Right atrium auricular region (tissue), 2 donors: ENCODE measurements around the gene KL. TPM values are rescaled to one million over a fixed set of nuclear protein-coding genes. Genes with fewer than 3 reads are reported as not detected.
A peak's percentile ranks its signal among the peaks of the same experiment; 100 is the strongest.

Experiments used
- DNase-seq: peaks from one replicate; pipeline ENCODE4 v3.0.0-alpha.2; 2019; ENCODE audit warnings: low spot score
- H3K27ac ChIP-seq, 2 donors: fragments of 200-600 bp; sonication (generic); 1 replicate in 1 of 2; 2 replicates in 1 of 2; pipeline ENCODE4 v1.5.1; 2016 to 2019
- H3K27me3 ChIP-seq, 2 donors: fragments of 200-600 bp; sonication (generic); one replicate each; pipeline versions ENCODE4 v1.5.1 to v1.6.0; 2017 to 2019
- H3K36me3 ChIP-seq: fragments of 200-600 bp; sonication (generic); one replicate; pipeline ENCODE4 v1.5.1; 2016
- H3K4me1 ChIP-seq, 2 donors: fragments of 200-600 bp; sonication (generic); one replicate each; pipeline versions ENCODE4 v1.5.1 to v1.6.0; 2017 to 2019
- H3K4me3 ChIP-seq, 2 donors: fragments of 200-600 bp; sonication (generic); 1 replicate in 1 of 2; 2 replicates in 1 of 2; pipeline ENCODE4 v1.5.1; 2017 to 2019; ENCODE audit warnings: mild to moderate bottlenecking in 1 of 2, moderate library complexity in 1 of 2
- H3K9me3 ChIP-seq, 2 donors: fragments of 200-600 bp; sonication (generic); one replicate each; pipeline ENCODE4 v1.5.1; 2019
- total RNA-seq, 2 donors: library from RNA; depleted of rRNA; stranded (reverse); fragments of >200 nt; gene quantifications; one replicate each; pipeline ENCODE4 v1.1.0, GENCODE V29; 2016
- TF ChIP-seq, protein P1 (sequence below), 2 donors: fragments of 200-600 bp; sonication (generic); IDR thresholded peaks; one replicate each; pipeline ENCODE4 v1.5.1; 2019; ENCODE audit warnings: antibody characterized with exemption in 2 of 2

KL gene
- total RNA-seq, 2 donors from 2014 or later = 1.4 to 2.4 TPM

DNA sequence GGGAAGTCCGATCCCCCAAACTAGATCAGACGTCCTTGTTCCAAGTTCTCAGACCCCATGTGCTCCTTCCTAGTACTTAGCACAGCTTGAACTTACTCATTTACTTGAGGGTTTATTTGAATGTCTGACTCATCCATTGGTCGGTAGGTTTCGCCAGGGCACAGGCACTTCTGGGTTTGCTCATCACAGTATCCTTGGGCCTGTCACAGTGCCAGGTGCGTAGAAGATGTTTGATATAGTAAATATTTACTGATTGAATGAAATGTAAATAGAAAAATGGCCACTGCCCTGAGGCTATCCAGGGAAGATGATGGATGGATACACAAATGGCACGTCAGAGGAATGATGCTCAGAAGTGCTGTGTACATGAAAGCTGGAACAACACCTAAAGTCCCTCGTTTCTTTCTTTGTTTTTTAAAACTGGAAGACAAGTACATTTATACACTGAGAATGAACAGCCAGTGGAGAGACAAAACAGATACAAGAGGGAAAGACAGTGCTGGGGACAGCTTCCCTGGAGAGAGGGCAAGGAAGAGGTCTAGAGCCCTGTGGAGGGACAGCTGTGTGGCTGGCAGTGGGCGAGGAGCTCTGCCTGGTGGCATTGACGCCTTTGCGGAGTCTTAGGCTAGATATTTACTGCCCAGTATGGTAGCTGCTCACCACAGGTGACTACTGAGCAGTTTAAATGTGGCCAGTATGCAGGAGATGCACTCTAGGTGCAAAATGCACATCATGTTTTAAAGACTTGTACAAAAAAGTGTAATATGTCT lies 31.2 kb upstream of the KL start:
- TF ChIP-seq, protein P1, sequence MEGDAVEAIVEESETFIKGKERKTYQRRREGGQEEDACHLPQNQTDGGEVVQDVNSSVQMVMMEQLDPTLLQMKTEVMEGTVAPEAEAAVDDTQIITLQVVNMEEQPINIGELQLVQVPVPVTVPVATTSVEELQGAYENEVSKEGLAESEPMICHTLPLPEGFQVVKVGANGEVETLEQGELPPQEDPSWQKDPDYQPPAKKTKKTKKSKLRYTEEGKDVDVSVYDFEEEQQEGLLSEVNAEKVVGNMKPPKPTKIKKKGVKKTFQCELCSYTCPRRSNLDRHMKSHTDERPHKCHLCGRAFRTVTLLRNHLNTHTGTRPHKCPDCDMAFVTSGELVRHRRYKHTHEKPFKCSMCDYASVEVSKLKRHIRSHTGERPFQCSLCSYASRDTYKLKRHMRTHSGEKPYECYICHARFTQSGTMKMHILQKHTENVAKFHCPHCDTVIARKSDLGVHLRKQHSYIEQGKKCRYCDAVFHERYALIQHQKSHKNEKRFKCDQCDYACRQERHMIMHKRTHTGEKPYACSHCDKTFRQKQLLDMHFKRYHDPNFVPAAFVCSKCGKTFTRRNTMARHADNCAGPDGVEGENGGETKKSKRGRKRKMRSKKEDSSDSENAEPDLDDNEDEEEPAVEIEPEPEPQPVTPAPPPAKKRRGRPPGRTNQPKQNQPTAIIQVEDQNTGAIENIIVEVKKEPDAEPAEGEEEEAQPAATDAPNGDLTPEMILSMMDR (IDR thresholded peaks at IDR 0.05) = no peak
- DNase-seq = no peak
- peaks cover 0 to 3% of the 10 kb centered on the region in 2 donors for H3K27me3 ChIP-seq
- no peak overlapping the region for H3K27ac ChIP-seq
- no peaks in the 10 kb centered on the region for H3K9me3 ChIP-seq
- no peak overlapping the region for H3K4me3 ChIP-seq
- H3K4me1 ChIP-seq = peaks cover 0 to 4% of the 10 kb centered on the region in 2 donors
- no peaks in the 10 kb centered on the region for H3K36me3 ChIP-seq

DNA sequence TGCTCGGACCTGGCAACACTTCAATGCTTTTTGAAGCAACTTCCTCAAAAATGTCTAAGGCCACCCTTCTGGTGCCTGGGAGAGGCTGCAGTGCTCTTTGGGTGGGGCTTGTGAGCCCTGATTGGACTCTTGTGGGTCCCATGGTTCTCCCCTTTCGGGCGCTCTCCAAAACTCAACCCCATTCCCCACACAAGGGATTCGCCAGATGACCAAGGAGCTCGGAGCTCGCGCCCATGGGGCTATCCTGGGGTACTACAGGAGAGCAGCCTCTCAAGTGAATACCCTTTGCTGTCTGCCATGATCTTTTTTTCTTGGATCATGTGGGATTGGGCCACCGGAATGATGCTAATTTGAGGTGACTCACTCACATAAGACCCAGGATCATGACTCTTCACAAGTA lies 29.7 kb upstream of the KL start:
- Histone ChIP-seq H3K9me3 (no peaks in the 10 kb centered on the region), H3K4me1 (peaks cover 0 to 4% of the 10 kb centered on the region in 2 donors), H3K36me3 (no peaks in the 10 kb centered on the region), H3K4me3 (no peak overlapping the region), H3K27me3 (peaks cover 0 to 3% of the 10 kb centered on the region in 2 donors), H3K27ac (no peak overlapping the region)
- TF ChIP-seq, protein P1 (IDR thresholded peaks at IDR 0.05) = no peak
- DNase-seq = no peak

DNA sequence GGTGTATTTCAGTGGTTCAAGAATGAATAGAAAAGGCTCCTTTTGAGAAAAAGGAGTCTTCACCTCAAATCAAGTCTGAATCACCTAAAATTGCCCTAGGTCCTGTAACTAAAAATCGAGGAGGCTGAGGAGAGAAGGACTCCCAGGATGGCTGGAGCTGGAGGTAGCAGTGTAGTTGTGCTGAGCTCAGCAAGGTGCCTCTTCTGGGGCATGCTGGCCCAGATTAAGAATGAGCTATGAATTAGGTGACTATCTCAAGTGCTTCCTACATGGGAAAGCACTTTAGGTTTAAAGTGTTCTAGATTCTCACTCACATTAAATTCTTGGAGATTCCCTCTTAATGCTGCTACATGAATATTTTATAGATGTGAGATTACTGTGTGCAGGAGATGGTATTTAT lies 28.8 kb upstream of the KL start:
- no peaks in the 10 kb centered on the region for H3K36me3 ChIP-seq
- H3K27ac ChIP-seq = no peak overlapping the region
- H3K9me3 ChIP-seq = no peaks in the 10 kb centered on the region
- H3K4me3 ChIP-seq = no peak overlapping the region
- TF ChIP-seq, protein P1 (IDR thresholded peaks at IDR 0.05) = no peak
- H3K4me1 ChIP-seq = peaks cover 0 to 4% of the 10 kb centered on the region in 2 donors
- H3K27me3 ChIP-seq = peaks cover 0 to 3% of the 10 kb centered on the region in 2 donors
- no peak for DNase-seq

DNA sequence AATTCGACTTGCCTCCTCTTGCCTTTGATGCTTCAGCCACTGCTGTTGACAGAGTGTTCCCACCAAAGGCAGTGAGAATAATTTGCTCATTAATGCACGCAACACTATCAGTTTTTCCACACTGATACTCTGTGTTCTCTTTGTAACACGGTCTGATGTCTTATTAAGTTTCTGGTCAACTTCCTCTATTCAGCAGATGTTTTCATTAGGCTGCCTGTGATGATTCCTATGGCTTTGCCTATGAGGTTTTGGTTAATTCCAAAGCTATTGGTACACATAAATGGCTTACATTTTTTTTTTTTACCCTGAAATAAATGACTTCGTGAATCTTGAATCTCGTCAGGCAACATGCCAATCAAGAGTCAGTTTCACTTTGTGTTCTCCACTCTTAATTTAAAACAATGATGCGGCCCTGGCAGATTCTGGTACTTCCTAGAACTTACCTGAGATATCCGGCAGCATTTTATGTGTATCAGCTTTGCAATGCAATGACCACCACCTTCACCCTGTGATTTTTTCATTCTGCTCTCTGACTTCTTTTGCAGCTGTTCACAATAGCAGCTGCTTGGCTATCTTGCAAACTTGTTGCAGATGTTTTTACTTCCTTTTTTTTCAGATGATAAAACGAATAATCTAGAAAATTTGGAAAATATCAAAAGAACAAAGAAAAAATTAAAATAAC lies 27.5 kb upstream of the KL start:
- H3K36me3 ChIP-seq = no peaks in the 10 kb centered on the region
- no peak overlapping the region for H3K27ac ChIP-seq
- peak overlapping the region in 1 of 2 donors; percentile 2 for H3K4me3 ChIP-seq
- peaks cover 0 to 3% of the 10 kb centered on the region in 2 donors for H3K27me3 ChIP-seq
- H3K9me3 ChIP-seq = no peaks in the 10 kb centered on the region
- TF ChIP-seq, protein P1 (IDR thresholded peaks at IDR 0.05) = no peak
- DNase-seq = no peak
- peaks cover 0 to 4% of the 10 kb centered on the region in 2 donors for H3K4me1 ChIP-seq

DNA sequence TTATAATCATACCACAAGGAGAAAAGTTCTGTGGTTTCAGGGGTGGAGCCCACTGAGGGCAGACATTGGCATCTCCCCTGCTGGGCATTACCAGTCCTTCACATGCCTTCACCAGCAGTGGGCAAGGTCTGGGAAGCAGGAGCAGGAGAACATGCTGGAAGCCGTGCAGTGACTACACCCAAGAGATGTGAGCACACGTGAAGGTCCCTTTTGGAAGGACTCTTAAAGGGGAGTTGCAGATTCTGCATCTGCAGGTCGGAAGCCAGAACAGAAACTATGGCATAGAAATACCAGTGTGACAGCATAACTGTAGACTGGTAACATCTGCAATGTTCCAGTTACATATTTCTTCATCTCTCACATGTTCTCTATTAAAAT lies 26.9 kb upstream of the KL start:
- Histone ChIP-seq H3K9me3 (no peaks in the 10 kb centered on the region), H3K36me3 (no peaks in the 10 kb centered on the region), H3K4me1 (peaks cover 0 to 4% of the 10 kb centered on the region in 2 donors), H3K27ac (no peak overlapping the region), H3K4me3 (no peak overlapping the region), H3K27me3 (peaks cover 0 to 3% of the 10 kb centered on the region in 2 donors)
- TF ChIP-seq, protein P1 (IDR thresholded peaks at IDR 0.05) = no peak
- DNase-seq = no peak
